ENCODE results near the gene TMEM205.
"Not testable (repeated sequence)": the region's sequence is repeated elsewhere in the genome, so short reads cannot be mapped to it uniquely, and the experiment has no call there.

GRCh38 chr19:11379269-11379845 lies 33.3 kb upstream of the TMEM205 start:
- TF ChIP-seq CTCF (IDR thresholded peaks at IDR 0.05; ENCODE audit: low read depth, low read length); POLR2A (IDR thresholded peaks at IDR 0.05; ENCODE audit: extremely low read depth, insufficient read length): not testable (repeated sequence)
